Heart left ventricle (tissue), 16 donors: ENCODE results near the gene P3R3URF. TPM values are rescaled to one million over a fixed set of nuclear protein-coding genes. Genes with fewer than 3 reads are reported as not detected.

Experiments
- ATAC-seq, 4 donors: fragments of 200-7000 bp; cut with Tn5 transposase; one replicate each; pipeline ENCODE4 v1.9.1; 2020 to 2022; ENCODE audit warnings: moderate library complexity in 4 of 4, mild to moderate bottlenecking in 3 of 4, moderate number of reproducible peaks in 1 of 4
- DNase-seq, 5 donors: peaks; one replicate each; pipeline ENCODE4 v3.0.0-alpha.2; 2020
- H3K27ac ChIP-seq, 12 donors: fragments of 200-600 bp; sonication (generic) in 4 of 12; one replicate each; pipeline versions ENCODE4 v1.5.0 to v1.8.0; 2016 to 2022; ENCODE audit warnings: mild to moderate bottlenecking in 2 of 12
- H3K27me3 ChIP-seq, 9 donors: fragments of 200-600 bp; sonication (generic) in 2 of 9; one replicate each; pipeline versions ENCODE4 v1.5.1 to v1.8.0; 2016 to 2022; ENCODE audit warnings: mild to moderate bottlenecking in 3 of 9
- H3K36me3 ChIP-seq, 9 donors: fragments of 200-600 bp; sonication (generic) in 2 of 9; one replicate each; pipeline versions ENCODE4 v1.5.0 to v1.8.0; 2018 to 2022; ENCODE audit warnings: mild to moderate bottlenecking in 2 of 9
- H3K4me1 ChIP-seq, 12 donors: fragments of 200-600 bp; sonication (generic) in 4 of 12; one replicate each; pipeline versions ENCODE4 v1.5.0 to v1.8.0; 2016 to 2022; ENCODE audit warnings: mild to moderate bottlenecking in 3 of 12
- H3K4me3 ChIP-seq, 12 donors: fragments of 200-600 bp; sonication (generic) in 4 of 12; one replicate each; pipeline versions ENCODE4 v1.5.0 to v1.8.0; 2017 to 2022; ENCODE audit warnings: mild to moderate bottlenecking in 9 of 12, moderate library complexity in 4 of 12
- H3K9me3 ChIP-seq, 12 donors: fragments of 200-600 bp; sonication (generic) in 4 of 12; one replicate each; pipeline versions ENCODE4 v1.5.0 to v1.8.0; 2016 to 2022; ENCODE audit warnings: mild to moderate bottlenecking in 1 of 12
- CTCF ChIP-seq, 12 donors: fragments of 200-600 bp; sonication (generic) in 4 of 12; IDR thresholded peaks; one replicate each; pipeline versions ENCODE4 v1.5.0 to v1.8.0; 2018 to 2022; ENCODE audit warnings: antibody characterized with exemption in 12 of 12, mild to moderate bottlenecking in 5 of 12
- POLR2A ChIP-seq, 2 donors: fragments of 450-650 bp; IDR thresholded peaks; one replicate each; pipeline ENCODE4 v1.6.1; 2017; ENCODE audit warnings: antibody characterized with exemption in 2 of 2, mild to moderate bottlenecking in 2 of 2, moderate library complexity in 2 of 2
- WGBS, 4 donors: extraction: QIAGEN DNeasy Blood & Tissue Kit in 2 of 4; methylation state at CpG; one replicate each; pipeline versions ENCODE4 v1.1.5 to v1.1.7; 2013 to 2018; 5-methylcytosine and 5-hydroxymethylcytosine counted together
- intact Hi-C, 10 donors: fragments of 100-400 bp; cut with DNase I; formaldehyde crosslinking; loops; one replicate each; pipeline versions ENCODE4 v1.11.1 to v1.14.2; 2022
- polyA plus RNA-seq, 2 donors: library from polyadenylated mRNA; stranded (reverse); fragments of 200-250 nt; gene quantifications; one replicate each; pipeline ENCODE4 v1.2.3, GENCODE V29; 2013
- total RNA-seq, 9 donors: library from RNA; depleted of rRNA in 2 of 9; stranded (reverse); fragments of >200 nt in 2 of 9; fragmentation: NEBNext Ultra II Directional in 3 of 9; extraction: Animal tissue kit (Norgen Biotek cat#: 25700) in 3 of 9; gene quantifications; one replicate each; pipeline versions ENCODE4 v1.1.0 to v1.2.4, GENCODE V29; 2016 to 2023
- donor health status: ischemic (EF 13 %, LVEDD 7.1; RV severe dilation, severe dysfunction).
- donor health status: healthy with polysubstance abuse.
- donor health status: DM: no; HTN: yes; CAD: no.
- donor health status: DM: no; HTN: no; CAD: no.
- donor health status: ischemic (EF 25% LVEDD 6.9; RV normal size, moderate dysfunction).
- donor health status: ischemic (EF 25% LVEDD 5.7; RV mildly dilated, moderate dysfunction).
- donor health status: healthy.
- donor health status: DM: yes; HTN: yes; CAD: no.
- donor health status: ischemic (EF 35%, LVEDD 5.7; RV mildly dilated, moderate dysfunction).
- donor health status: nonischemic (EF 11% LVEDD 7.7; RV severe dilation, severe dysfunction).
- donor health status: DM: yes; HTN: yes; CAD: no.
- donor health status: PGD.
- donor health status: ischemic (EF 29% LVEDD 5.4; RV normal size, mild dysfunction).
- donor health status: nonischemic (EF 23%, LVEDD 6.1; RV moderate dilation, normal function).

P3R3URF gene
- total and polyA plus RNA-seq, 11 donors: not detected

DNA sequence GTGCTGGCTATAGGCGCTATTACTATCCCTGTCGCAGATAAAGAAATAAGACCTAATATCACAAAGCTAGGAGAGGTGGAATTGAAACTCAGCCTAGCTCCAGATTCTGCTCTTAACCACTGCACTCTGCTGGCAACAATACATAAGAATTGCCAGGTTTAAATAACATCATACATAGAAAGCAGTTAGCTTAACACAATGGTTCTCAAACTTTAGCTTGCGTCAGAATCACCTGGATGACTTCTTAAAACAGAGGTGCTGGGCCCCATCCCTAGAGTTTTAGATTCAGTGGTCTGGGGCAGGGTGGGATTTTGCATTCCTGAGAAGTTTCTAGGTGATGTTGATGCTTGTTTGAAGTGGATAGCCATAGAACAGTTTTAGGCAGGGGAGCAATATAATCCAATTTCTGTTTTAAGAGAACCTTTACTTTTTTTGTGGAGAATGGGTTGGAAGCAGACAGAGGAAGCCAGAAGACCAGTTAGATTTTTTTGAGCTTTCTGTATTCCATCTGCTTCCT, 23.0 kb upstream of the P3R3URF start:
- intact Hi-C loops: no loop called here
- ATAC-seq: no peak
- Histone ChIP-seq H3K4me3 (peak overlapping the region in 11 of 12 donors; percentile 71 to 97 (median 82)), H3K9me3 (no peaks in the 10 kb centered on the region), H3K36me3 (peaks cover 0 to 26% (median 13%) of the 10 kb centered on the region in 9 donors), H3K27me3 (no peaks in the 10 kb centered on the region), H3K4me1 (peaks cover 0 to 60% (median 33%) of the 10 kb centered on the region in 12 donors), H3K27ac (peak overlapping the region in 8 of 12 donors; percentile 83 to 95 (median 88))
- TF ChIP-seq POLR2A (IDR thresholded peaks at IDR 0.05) (no peak), CTCF (IDR thresholded peaks at IDR 0.05) (no peak)
- WGBS, 4 donors: 51 to 73% (median 66%) methylated on average over 3 of the region's 3 CpGs
- no peak for DNase-seq

- peak in 1 of 2 donors; percentile 73 for TF ChIP-seq POLR2A (IDR thresholded peaks at IDR 0.05)
- peak in 5 of 12 donors; percentile 8 to 40 (median 26) for TF ChIP-seq CTCF (IDR thresholded peaks at IDR 0.05)
- H3K4me3 ChIP-seq: peak within 1 kb of the TSS; percentile 71 to 97 (median 82)
- peak; percentile 72 to 87 (median 76) for DNase-seq
- intact Hi-C loops: no loop called here
- H3K36me3 ChIP-seq: peaks cover 0 to 37% (median 24%) of the 10 kb centered on the region in 9 donors
- peaks cover 0 to 52% (median 29%) of the 10 kb centered on the region in 12 donors for H3K4me1 ChIP-seq
- ATAC-seq: peak; percentile 48 to 88 (median 84)
- no peaks in the 10 kb centered on the region for H3K27me3 ChIP-seq
- H3K9me3 ChIP-seq: no peaks in the 10 kb centered on the region
- 0 to 3% (median 1%) methylated on average over 12 to 67 of the region's 67 CpGs for WGBS, 4 donors
- peak within 1 kb of the TSS; percentile 74 to 95 (median 86) for H3K27ac ChIP-seq
These were observed 21.9 kb upstream of the P3R3URF start, which contains the start of gene POMGNT1 for GRCh38 chr1:46197964-46198811. Gene POMGNT1, minus strand, starts transcription at chr1:46198434. Its CDS starts 613 bp downstream, at chr1:46197821.

DNA sequence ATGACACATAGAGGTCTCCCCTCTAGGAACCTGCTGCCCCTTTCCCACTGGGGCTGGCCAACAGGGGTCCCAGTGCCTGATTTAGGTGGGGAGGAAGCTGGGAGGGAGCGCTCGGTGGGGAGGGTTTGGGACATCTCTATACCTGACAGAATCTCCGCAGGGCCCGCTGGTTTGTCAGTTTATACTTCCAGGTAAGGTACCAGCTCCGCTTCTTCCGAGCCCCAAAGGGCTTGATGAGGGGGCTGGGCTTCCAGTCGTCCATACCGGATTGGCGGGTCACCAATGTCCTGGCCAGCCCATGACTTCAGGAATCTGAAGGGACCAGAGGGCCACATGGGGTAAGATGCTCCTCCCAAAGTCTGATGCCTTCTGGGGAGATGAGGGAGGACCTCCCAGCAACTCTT, 21.3 kb upstream of the P3R3URF start:
- H3K9me3 ChIP-seq: no peaks in the 10 kb centered on the region
- DNase-seq (no peak), ATAC-seq (peak in 1 of 4 donors; percentile 1)
- no peak for TF ChIP-seq CTCF (IDR thresholded peaks at IDR 0.05)
- no peak for TF ChIP-seq POLR2A (IDR thresholded peaks at IDR 0.05)
- H3K27me3 ChIP-seq: no peaks in the 10 kb centered on the region
- H3K4me1 ChIP-seq: peaks cover 0 to 50% (median 29%) of the 10 kb centered on the region in 12 donors
- 51 to 57% (median 55%) methylated on average over 9 of the region's 9 CpGs for WGBS, 4 donors
- intact Hi-C loops: no loop called here
- H3K4me3 ChIP-seq: peak overlapping the region; percentile 71 to 97 (median 82)
- H3K36me3 ChIP-seq: peaks cover 0 to 43% (median 30%) of the 10 kb centered on the region in 9 donors
- peak overlapping the region; percentile 74 to 95 (median 86) for H3K27ac ChIP-seq

- no peak overlapping the region for H3K4me3 ChIP-seq
- no peak for TF ChIP-seq POLR2A (IDR thresholded peaks at IDR 0.05)
- H3K4me1 ChIP-seq: peaks cover 0 to 47% (median 27%) of the 10 kb centered on the region in 12 donors
- DNase-seq (no peak), ATAC-seq (no peak)
- H3K27me3 ChIP-seq: no peaks in the 10 kb centered on the region
- intact Hi-C loops: loop anchor here in 1 of 10 donors (1.0 kb wide), 1 partner anchor 13 kb away; no protein-coding TSS in a partner anchor
- no peaks in the 10 kb centered on the region for H3K9me3 ChIP-seq
- 80 to 97% (median 95%) methylated on average over 1 to 9 of the region's 9 CpGs for WGBS, 4 donors
- peaks cover 0 to 52% (median 40%) of the 10 kb centered on the region in 9 donors for H3K36me3 ChIP-seq
- H3K27ac ChIP-seq: peak overlapping the region in 1 of 12 donors; percentile 44
These were observed 20.3 kb upstream of the P3R3URF start for GRCh38 chr1:46196609-46197008.
